ENCODE results near the gene TUBGCP3. TPM values are rescaled to one million over a fixed set of nuclear protein-coding genes. Genes with fewer than 3 reads are reported as not detected.
"Not testable (repeated sequence)": the region's sequence is repeated elsewhere in the genome, so short reads cannot be mapped to it uniquely, and the experiment has no call there.

Gene TUBGCP3
- total and polyA plus RNA-seq, 12 donors = 12.2 to 34.0 (median 21.5) TPM

- intact Hi-C loops (cut with DNase I) = no loop called here
- DNase-seq = no peak
- Histone ChIP-seq H3K27ac (no peak overlapping the region), H3K4me3 (no peak overlapping the region), H3K27me3 (no peaks in the 10 kb centered on the region), H3K4me1 (replicated peaks in 1 of 2) (no peaks in the 10 kb centered on the region), H3K9me3 (replicated peaks in 1 of 3) (no peaks in the 10 kb centered on the region), H3K36me3 (replicated peaks in 1 of 2) (peaks cover 0 to 9% of the 10 kb centered on the region in 2 donors)
- 89 to 95% (median 94%) methylated on average over 11 of the region's 11 CpGs for WGBS, 4 donors
- TF ChIP-seq POLR2A (IDR thresholded peaks at IDR 0.05) (no peak), CTCF (IDR thresholded peaks at IDR 0.05) (no peak)
Measured at GRCh38 chr13:112486386-112487126, 101.4 kb downstream of the TUBGCP3 start.

GRCh38 chr13:112485814-112486213 is 102.1 kb downstream of the TUBGCP3 start:
- H3K27me3 ChIP-seq; intact Hi-C loops (cut with DNase I); H3K36me3 ChIP-seq (replicated peaks in 1 of 2); H3K9me3 ChIP-seq (replicated peaks in 1 of 3); H3K4me1 ChIP-seq (replicated peaks in 1 of 2); DNase-seq; H3K27ac ChIP-seq; H3K4me3 ChIP-seq: not testable (repeated sequence)
- WGBS, 4 donors = 91 to 97% (median 97%) methylated on average over 11 to 21 of the region's 25 CpGs

GRCh38 chr13:112483299-112483698 is 104.7 kb downstream of the TUBGCP3 start:
- 89 to 96% (median 92%) methylated on average over 7 of the region's 7 CpGs for WGBS, 4 donors
- H3K27ac ChIP-seq = no peak overlapping the region
- DNase-seq = no peak
- H3K4me1 ChIP-seq (replicated peaks in 1 of 2) = no peaks in the 10 kb centered on the region
- TF ChIP-seq POLR2A (IDR thresholded peaks at IDR 0.05) = no peak
- no peak overlapping the region for H3K4me3 ChIP-seq
- H3K27me3 ChIP-seq = no peaks in the 10 kb centered on the region
- peaks cover 0 to 5% (median 0%) of the 10 kb centered on the region in 3 donors for H3K9me3 ChIP-seq (replicated peaks in 1 of 3)
- peaks cover 0 to 9% of the 10 kb centered on the region in 2 donors for H3K36me3 ChIP-seq (replicated peaks in 1 of 2)
- intact Hi-C loops (cut with DNase I) = no loop called here

- no peaks in the 10 kb centered on the region for H3K4me1 ChIP-seq (replicated peaks in 1 of 2)
- H3K9me3 ChIP-seq (replicated peaks in 1 of 3) = peaks cover 0 to 5% (median 0%) of the 10 kb centered on the region in 3 donors
- no peak overlapping the region for H3K27ac ChIP-seq
- no peaks in the 10 kb centered on the region for H3K27me3 ChIP-seq
- intact Hi-C loops (cut with DNase I) = no loop called here
- H3K4me3 ChIP-seq = no peak overlapping the region
- no peak for TF ChIP-seq CTCF (IDR thresholded peaks at IDR 0.05)
- TF ChIP-seq POLR2A (IDR thresholded peaks at IDR 0.05) = no peak
- peaks cover 0 to 7% of the 10 kb centered on the region in 2 donors for H3K36me3 ChIP-seq (replicated peaks in 1 of 2)
- DNase-seq = no peak
Measured at GRCh38 chr13:112481458-112481857, 106.5 kb downstream of the TUBGCP3 start.

GRCh38 chr13:112479389-112479788 is 108.6 kb downstream of the TUBGCP3 start:
- H3K36me3 ChIP-seq (replicated peaks in 1 of 2) = no peaks in the 10 kb centered on the region
- no peaks in the 10 kb centered on the region for H3K27me3 ChIP-seq
- no peaks in the 10 kb centered on the region for H3K4me1 ChIP-seq (replicated peaks in 1 of 2)
- no peak for DNase-seq
- peaks cover 0 to 5% (median 0%) of the 10 kb centered on the region in 3 donors for H3K9me3 ChIP-seq (replicated peaks in 1 of 3)
- H3K4me3 ChIP-seq = no peak overlapping the region
- 88 to 96% (median 91%) methylated on average over 7 of the region's 7 CpGs for WGBS, 4 donors
- no peak for TF ChIP-seq CTCF (IDR thresholded peaks at IDR 0.05)
- no peak for TF ChIP-seq POLR2A (IDR thresholded peaks at IDR 0.05)
- intact Hi-C loops (cut with DNase I) = no loop called here
- no peak overlapping the region for H3K27ac ChIP-seq
